IPS DF 19.7 (cell line): Measurements from ENCODE around the gene ARHGEF33.
A peak's percentile ranks its signal among the peaks of the same experiment; 100 is the strongest.
"Not testable (repeated sequence)": the region's sequence is repeated elsewhere in the genome, so short reads cannot be mapped to it uniquely, and the experiment has no call there.

ENCODE experiments used
- DNase-seq: peaks from one replicate; pipeline ENCODE4 v3.0.0-alpha.2; 2013; ENCODE audit warnings: low read depth, low spot score

Gene ARHGEF33

GRCh38 chr2:38909872-38910271 lies 20.2 kb downstream of the ARHGEF33 start:
- DNase-seq, result no peak

GRCh38 chr2:38911191-38911590 lies 21.5 kb downstream of the ARHGEF33 start:
- no peak for DNase-seq

- DNase-seq, result no peak
Observed at GRCh38 chr2:38912619-38913018, 22.9 kb downstream of the ARHGEF33 start.

DNA sequence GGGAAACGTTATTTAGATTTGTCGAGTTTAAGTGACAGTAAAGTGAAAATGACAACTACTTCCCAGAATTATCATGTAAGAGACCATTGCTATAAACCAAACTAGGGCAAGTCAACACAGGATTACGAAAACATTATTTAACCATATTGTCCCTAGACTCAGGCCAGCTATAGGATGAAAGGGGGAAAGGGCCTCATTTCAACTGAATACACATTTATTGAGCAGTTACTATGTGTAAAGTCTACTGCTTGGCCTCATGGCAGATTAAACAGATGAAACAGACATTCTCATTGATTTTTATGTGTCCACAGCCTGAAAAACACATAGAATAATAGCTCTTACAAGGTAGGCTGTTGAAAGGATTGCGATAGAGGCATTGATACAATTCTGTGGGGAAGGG lies 32.7 kb downstream of the ARHGEF33 start:
- no peak for DNase-seq

DNA sequence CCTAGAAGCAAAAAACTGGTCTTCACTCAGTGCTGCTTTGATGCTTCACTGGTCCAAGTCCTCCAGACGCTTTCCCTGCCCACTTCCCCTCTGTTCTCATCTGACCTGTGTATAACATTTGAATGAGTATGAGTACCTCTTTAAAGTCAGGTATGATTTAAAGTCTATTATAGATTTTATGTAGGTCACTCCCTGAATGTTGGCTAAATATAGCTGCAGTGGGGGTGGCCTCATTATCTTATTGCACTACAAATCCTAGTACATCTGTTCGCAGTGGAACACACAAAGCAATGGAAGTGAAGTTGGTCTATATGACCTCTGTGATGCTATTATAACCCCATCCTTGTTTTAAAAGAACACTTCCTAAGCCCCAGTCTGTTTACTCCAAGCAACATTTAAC lies 33.2 kb downstream of the ARHGEF33 start:
- no peak for DNase-seq

GRCh38 chr2:38925982-38926381 lies 36.3 kb downstream of the ARHGEF33 start:
- DNase-seq, result no peak

GRCh38 chr2:38930600-38930999 lies 40.9 kb downstream of the ARHGEF33 start:
- DNase-seq, result no peak

DNA sequence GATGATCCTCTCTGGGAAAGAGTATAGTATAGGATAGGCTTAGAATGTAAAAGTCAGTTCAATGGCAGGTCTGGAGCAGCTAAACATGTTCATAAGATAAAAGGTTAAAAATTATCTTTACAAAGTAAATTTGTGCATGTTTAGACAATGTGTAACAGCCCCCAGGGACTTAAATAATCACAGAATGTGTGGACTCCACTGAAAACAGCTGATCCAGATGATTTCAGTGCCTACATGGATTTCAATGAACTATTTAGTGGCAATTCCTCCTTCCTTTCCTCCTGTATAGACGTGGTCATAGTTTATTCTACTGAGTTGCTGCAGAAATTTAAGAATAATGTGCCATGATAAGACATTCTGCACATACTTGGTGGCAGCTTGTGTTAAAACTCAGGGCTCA lies 42.9 kb downstream of the ARHGEF33 start:
- DNase-seq, result no peak

DNA sequence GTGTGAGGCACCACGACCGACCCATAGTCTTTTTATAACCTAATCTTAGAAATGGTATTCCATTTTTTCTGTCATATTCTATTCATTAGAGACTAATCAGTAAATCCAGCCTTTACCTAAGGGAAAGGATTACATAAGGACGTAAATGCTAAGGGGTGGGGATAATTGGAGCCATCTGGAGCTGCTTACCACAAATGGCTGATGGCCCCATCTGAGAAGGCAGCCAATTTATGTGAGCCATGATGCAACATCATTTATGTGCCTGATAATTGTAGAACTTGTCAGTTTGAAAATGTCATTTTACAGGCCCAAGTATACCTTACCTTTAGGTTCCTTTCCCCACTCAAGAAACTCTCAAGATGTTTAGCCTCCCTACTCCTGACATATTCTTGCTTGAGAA lies 44.0 kb downstream of the ARHGEF33 start:
- no peak for DNase-seq

DNA sequence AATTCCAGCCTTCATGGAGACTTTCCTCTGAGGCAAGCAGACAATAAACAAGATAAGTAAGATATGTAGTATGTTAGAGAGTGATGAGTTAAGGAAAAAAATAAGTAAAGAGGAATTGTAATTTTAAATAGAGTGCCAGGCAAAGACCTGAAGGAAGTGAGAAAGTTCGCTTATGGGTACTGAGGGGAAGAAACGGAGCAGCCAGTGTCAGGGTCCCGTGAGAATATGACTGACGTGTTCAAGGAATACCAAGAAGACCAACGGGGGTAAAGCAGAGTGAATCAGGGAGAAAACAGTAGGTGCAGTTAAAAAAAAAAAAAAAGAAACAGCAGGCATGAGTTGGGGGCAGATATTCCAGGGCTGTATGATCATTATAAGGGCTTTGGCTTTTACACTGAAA lies 45.1 kb downstream of the ARHGEF33 start:
- DNase-seq, result no peak

GRCh38 chr2:38935568-38936172 lies 46.0 kb downstream of the ARHGEF33 start:
- DNase-seq, result no peak

GRCh38 chr2:38936516-38936915 lies 46.8 kb downstream of the ARHGEF33 start:
- not testable (repeated sequence) for DNase-seq

GRCh38 chr2:38937548-38937947 lies 47.9 kb downstream of the ARHGEF33 start:
- DNase-seq, result no peak

DNA sequence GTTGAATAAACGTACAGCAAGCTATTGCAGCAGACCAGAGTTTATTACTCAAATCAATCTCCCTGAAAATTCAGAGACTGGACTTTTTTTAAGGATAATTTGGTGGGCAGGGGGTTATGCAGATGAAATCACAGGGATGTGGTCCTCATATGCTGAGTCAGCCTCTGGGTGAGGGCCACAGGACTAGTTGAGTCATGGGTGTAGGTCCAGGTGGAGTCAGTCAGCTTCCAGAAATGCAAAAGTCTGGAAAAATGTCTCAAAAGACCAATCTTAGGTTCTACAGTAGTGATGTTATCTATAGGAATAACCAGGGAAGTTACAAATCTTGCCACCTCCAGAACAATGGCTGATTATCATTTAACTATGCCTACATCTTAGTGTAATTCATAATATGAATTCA lies 51.1 kb downstream of the ARHGEF33 start:
- no peak for DNase-seq

GRCh38 chr2:38943784-38944183 lies 54.1 kb downstream of the ARHGEF33 start:
- DNase-seq, result peak; percentile 28

DNA sequence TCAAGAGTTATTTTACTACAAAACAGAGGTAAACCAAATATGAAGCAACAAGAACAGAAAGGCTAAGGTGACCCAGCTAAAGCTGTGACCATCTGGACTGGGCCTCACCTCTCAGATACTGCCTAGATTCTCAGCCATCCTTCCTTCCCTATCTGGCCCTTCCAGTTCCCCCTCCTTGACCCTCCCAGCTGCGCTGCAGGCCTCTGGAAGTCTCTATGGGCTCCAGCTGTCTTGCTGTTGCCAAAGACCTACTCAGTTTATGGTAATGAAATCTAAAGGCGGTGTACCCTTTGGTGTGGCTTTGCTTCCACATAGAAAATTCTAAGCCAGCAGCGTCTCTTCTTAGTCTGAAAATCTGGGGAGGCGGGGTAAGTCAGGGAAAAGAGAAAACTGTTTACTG lies 55.7 kb downstream of the ARHGEF33 start:
- DNase-seq, result no peak

DNA sequence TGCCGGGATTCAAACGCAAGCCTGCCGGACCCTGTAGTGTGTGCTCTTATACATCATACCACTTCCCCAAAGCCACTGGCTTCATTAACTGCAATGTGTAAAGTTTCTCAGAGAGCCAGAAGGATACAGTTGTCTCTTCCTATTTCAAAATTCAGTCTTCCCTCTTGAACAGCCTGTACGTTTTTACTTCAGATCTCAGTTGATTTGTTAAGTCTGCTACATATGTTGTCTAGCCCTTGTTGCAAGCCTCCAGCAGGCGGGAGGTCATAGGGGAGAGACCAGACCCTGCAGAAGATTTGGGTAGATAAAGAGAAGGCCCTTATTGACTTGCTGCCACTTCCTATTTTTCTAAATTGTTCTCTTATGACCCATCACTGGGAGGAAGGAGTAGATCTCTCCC lies 56.2 kb downstream of the ARHGEF33 start:
- DNase-seq, result no peak

DNA sequence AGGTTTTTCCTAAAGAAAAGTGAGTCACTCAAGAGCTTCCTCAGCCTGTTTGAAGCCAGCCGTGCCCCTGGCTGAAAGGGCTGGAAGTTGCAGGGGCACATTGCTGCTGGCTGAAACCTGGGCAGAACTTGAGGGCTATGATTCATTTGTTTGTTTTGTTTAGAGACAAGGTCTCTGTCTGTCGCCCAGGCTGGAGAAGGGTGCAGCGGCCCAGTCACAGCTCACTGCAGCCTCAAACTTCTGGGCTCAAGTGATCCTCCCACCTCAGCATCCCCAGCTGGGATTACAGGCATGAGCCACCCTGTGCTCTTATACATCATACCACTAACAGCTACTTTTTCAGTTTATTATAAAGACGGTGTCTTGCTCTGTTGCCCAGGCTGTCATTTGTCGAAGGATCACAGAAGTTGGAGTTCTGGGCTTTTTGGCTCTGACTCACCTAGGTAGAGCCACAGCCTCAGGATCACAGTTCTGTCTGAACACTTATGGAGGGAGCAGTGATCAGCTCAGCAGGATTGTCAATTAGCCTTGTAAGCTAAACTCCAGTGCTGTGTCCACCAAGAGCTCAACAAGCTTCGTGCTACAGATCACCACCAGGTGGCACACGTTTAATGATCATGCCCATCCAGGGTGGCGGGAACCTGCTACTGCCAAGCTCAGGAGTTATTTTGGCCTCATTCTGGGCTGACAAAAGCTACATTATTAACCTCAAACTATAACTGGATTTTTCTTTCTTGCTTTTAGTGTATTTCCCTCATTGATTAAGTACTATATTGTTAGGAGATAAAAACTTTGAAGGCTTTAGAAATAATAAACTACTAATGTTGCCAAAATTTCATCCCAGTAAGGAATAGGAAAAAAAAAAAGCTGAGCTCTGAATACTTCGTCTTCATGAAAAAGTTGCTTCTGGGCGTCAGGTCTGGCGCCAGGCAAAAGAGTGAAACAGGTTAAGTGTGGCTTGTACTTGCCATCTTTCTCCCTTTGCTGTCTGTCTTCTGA lies 57.9 kb downstream of the ARHGEF33 start:
- peak; percentile 70 for DNase-seq

GRCh38 chr2:38948387-38948882 lies 58.8 kb downstream of the ARHGEF33 start:
- DNase-seq, result no peak

DNA sequence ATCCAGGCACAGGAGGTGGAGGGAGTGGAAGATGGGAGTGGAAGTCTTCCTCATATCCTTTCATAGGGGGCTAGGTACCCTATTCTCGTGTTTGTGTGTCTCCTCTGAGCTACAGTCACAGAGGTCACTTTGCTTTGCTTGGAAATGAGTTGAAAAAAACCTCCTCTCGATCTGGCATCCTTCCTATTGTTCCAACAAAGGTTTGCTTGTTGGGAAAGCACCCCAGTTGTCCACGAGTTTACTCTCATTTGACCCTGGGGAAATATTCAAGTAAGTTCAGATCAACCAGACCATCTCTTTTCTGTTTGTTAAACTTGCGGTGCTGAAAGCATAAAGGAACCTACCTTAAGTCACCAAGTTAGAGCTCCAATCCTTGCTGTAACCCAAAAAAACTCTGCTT lies 59.3 kb downstream of the ARHGEF33 start:
- DNase-seq, result no peak

DNA sequence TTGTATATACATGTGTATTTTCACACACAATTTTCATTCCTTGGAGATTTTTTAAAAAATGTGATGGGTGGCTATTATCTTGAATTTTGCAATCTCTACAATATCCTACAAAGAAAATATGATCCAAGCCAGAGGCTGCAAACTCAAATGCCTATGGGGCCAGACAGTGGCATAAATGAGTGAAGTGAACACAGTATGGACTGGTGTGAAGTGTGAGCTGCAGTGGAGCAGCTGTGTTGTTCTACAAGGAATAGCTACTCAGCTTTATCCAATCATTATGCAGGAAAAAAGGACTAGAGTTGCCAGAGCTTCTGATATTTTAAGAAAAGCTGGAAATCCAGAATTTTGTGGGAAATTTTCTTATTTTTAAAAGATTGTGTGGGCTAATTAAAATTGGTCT lies 62.1 kb downstream of the ARHGEF33 start:
- DNase-seq, result no peak

DNA sequence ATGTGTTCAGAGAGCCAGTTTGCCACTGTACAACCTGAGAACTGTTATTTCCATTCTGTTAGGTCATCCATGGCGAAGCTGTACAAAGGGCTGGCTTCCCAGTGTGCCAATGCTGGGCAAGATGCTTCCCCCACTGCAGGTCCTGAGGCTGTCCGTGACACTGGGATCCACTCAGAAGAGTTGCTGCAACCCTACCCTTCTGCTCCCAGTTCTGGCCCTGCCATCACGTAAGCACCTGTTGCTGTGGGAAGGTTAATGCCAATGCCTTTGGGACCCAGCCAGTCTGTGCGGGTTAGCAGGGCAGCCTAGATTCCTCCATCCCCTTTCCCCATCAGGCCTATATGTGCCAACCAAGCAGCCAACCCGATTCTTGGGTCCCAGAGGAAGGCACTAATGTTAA lies 68.3 kb downstream of the ARHGEF33 start:
- no peak for DNase-seq

- DNase-seq, result no peak
Observed at GRCh38 chr2:38959466-38959865, 69.8 kb downstream of the ARHGEF33 start.
